Epithelial cell of esophagus (primary cell): ENCODE data around the gene RC3H1.

ENCODE experiments used
- DNase-seq: peaks from one replicate; pipeline ENCODE4 v3.0.0; 2010; ENCODE audit warnings: low read depth
- H3K4me3 ChIP-seq: 2 replicates; pipeline ENCODE4 v1.5.1; 2011; ENCODE audit warnings: mild to moderate bottlenecking, low read length, control low read depth
- TF ChIP-seq, protein P1 (sequence below): IDR thresholded peaks from 2 replicates; pipeline ENCODE4 v1.5.1; 2011; ENCODE audit warnings: low read depth, mild to moderate bottlenecking, low read length, control low read depth, inconsistent platforms; ENCODE audit not compliant: insufficient read depth; ENCODE audit errors: missing control alignments

The RC3H1 gene

DNA sequence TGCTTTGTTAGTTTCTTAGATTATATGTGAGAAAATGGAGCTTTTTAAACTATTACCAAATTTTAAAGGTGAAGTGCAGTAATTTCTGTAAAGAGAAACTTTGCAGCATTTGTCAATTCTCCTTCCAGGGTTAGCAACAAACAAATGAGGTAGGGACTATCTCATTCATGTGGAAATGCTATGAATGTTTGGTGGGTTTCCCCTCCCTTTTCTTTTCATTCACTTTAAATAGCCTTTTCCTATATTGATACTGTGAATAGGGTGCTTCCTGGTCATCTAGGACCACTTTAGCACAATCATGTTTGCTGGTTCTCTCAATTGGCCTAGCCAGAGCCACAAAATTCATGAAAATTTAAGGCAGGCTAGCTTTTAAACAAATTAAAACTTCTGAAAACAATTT lies 133.4 kb downstream of the RC3H1 start:
- no peak for DNase-seq
- TF ChIP-seq, protein P1, sequence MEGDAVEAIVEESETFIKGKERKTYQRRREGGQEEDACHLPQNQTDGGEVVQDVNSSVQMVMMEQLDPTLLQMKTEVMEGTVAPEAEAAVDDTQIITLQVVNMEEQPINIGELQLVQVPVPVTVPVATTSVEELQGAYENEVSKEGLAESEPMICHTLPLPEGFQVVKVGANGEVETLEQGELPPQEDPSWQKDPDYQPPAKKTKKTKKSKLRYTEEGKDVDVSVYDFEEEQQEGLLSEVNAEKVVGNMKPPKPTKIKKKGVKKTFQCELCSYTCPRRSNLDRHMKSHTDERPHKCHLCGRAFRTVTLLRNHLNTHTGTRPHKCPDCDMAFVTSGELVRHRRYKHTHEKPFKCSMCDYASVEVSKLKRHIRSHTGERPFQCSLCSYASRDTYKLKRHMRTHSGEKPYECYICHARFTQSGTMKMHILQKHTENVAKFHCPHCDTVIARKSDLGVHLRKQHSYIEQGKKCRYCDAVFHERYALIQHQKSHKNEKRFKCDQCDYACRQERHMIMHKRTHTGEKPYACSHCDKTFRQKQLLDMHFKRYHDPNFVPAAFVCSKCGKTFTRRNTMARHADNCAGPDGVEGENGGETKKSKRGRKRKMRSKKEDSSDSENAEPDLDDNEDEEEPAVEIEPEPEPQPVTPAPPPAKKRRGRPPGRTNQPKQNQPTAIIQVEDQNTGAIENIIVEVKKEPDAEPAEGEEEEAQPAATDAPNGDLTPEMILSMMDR, result no peak
- H3K4me3 ChIP-seq, result no peak overlapping the region

DNA sequence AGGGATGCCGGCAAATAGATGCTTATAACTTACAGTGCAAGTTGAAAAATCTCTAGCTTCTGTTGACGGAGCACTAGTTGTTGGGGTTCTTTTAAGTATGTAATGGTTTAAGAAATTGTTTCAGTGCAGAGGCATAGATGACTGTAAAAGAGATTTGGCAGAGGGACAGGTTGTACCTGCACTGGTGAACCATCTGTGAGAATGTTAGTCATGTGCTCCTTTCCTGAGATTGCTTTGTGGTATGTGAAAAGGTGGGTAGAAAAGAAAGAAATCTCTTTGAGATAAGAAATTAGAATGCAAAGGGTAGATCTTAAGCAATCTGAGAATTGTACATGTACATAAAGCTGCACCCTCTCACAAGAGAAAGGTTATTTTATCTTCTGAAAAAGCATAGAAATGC lies 134.5 kb downstream of the RC3H1 start:
- TF ChIP-seq, protein P1, result no peak
- no peak overlapping the region for H3K4me3 ChIP-seq
- no peak for DNase-seq

DNA sequence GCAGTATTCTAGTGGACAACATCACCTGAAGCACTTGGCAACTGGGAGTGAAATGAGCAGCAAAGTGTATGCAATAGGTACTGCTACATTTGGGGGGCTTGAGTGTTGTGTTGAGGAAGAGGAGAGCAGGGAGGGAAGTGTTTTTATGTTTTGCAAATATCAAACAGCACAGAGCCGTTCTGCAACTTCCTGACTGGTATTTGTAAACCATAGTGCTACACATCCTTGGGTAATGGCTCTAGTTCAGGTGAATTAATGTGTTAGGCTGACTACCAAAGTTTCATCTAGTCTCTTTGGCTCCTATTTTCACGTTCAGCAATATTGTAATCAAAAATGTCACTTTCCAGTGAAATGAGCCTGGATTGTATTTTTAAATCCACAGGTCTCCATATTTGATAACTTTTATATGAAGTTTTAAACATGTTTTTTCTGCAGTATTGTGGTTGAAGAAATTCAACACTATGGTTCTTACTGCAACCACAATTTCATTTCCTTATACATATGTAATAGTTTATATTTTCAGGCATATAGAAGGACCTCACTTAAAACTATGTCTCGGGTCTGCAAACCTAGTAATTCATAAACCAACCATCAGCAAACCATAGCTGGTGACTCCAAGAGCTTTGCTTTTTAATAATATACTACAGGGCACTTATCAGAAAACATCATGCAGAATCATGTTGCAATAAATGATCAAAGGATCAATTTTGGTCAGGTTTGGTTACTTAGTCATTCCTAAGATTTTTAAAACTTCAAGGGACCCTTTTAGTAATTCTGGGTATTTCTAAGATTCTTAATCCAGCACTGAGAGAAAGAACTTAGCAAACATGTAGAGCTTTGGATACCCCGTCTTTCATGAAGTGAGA lies 135.2 kb downstream of the RC3H1 start:
- TF ChIP-seq, protein P1, result no peak
- DNase-seq, result no peak
- no peak overlapping the region for H3K4me3 ChIP-seq

DNA sequence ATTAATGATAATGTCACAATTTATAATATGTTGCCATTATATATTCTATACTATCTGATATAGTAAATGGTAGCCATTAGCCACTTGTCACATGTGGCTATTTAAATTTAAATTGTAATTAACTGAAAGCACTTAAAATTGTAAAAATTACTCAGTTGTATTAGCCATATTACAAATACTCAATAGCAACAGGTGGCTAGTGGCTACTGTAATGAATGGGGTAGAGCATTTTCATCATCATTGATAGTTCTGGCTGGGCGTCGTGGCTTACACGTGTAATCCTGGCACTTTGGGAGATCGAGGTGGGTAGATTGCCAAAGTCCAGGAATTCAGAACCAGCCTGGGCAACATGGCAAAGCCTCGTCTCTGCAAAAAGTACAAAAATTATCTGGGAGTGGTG lies 137.5 kb downstream of the RC3H1 start:
- TF ChIP-seq, protein P1, result no peak
- no peak for DNase-seq
- no peak overlapping the region for H3K4me3 ChIP-seq
